Mesendoderm (in vitro differentiated cells): ENCODE data around the gene SLC51B.
"Not testable (repeated sequence)": the region's sequence is repeated elsewhere in the genome, so short reads cannot be mapped to it uniquely, and the experiment has no call there.

Experiments
- DNase-seq: peaks from one replicate; pipeline ENCODE4 v3.0.0; 2013
- H2AK5ac ChIP-seq: 2 replicates; pipeline ENCODE4 v1.6.1; 2013; ENCODE audit warnings: low read length, inconsistent platforms
- H2BK120ac ChIP-seq: 2 replicates; pipeline ENCODE4 v1.6.1; 2013; ENCODE audit warnings: low read depth, mild to moderate bottlenecking, low read length, moderate library complexity, mixed read lengths
- H2BK15ac ChIP-seq: replicated peaks from 2 replicates; pipeline ENCODE4 v1.6.1; 2013; ENCODE audit warnings: low read depth, mild to moderate bottlenecking, moderate library complexity
- H2BK5ac ChIP-seq: 2 replicates; pipeline ENCODE4 v1.6.1; 2013; ENCODE audit warnings: low read length, inconsistent platforms
- H3K18ac ChIP-seq: 2 replicates; pipeline ENCODE4 v1.6.1; 2013; ENCODE audit warnings: mild to moderate bottlenecking, low read length, mixed read lengths
- H3K23ac ChIP-seq: one replicate; pipeline ENCODE4 v1.6.1; 2013; ENCODE audit warnings: low read length
- H3K27ac ChIP-seq: 2 replicates; pipeline ENCODE4 v1.5.1; 2013; ENCODE audit warnings: low read depth, mild to moderate bottlenecking, inconsistent platforms, low read length, moderate library complexity
- H3K27me3 ChIP-seq: 2 replicates; pipeline ENCODE4 v1.6.1; 2013; ENCODE audit warnings: low read length, control low read depth, mild to moderate bottlenecking, inconsistent platforms; ENCODE audit not compliant: insufficient read depth, poor library complexity
- H3K36me3 ChIP-seq: 2 replicates; pipeline ENCODE4 v1.6.1; 2013; ENCODE audit warnings: low read length, inconsistent platforms; ENCODE audit not compliant: control insufficient read depth, insufficient read depth
- H3K4ac ChIP-seq: one replicate; pipeline ENCODE4 v1.6.1; 2013; ENCODE audit warnings: low read depth, mild to moderate bottlenecking, low read length, moderate library complexity
- H3K4me1 ChIP-seq: 2 replicates; pipeline ENCODE4 v1.6.1; 2013; ENCODE audit warnings: low read depth, low read length, inconsistent platforms; ENCODE audit not compliant: control insufficient read depth
- H3K4me2 ChIP-seq: 2 replicates; pipeline ENCODE4 v1.6.1; 2013; ENCODE audit warnings: low read length
- H3K4me3 ChIP-seq: 2 replicates; pipeline ENCODE4 v1.5.1; 2013; ENCODE audit warnings: mild to moderate bottlenecking, low read length
- H3K56ac ChIP-seq: one replicate; pipeline ENCODE4 v1.6.1; 2013; ENCODE audit warnings: low read length
- H3K79me1 ChIP-seq: 2 replicates; pipeline ENCODE4 v1.6.1; 2013; ENCODE audit warnings: low read length, inconsistent platforms
- H3K79me2 ChIP-seq: 2 replicates; pipeline ENCODE4 v1.6.1; 2013; ENCODE audit warnings: mild to moderate bottlenecking, low read length; ENCODE audit not compliant: control insufficient read depth, insufficient read depth
- H3K9ac ChIP-seq: 2 replicates; pipeline ENCODE4 v1.6.1; 2013; ENCODE audit warnings: low read length, inconsistent platforms
- H4K5ac ChIP-seq: one replicate; pipeline ENCODE4 v1.6.1; 2013; ENCODE audit warnings: low read length
- H4K8ac ChIP-seq: one replicate; pipeline ENCODE4 v1.6.1; 2013; ENCODE audit warnings: low read depth, mild to moderate bottlenecking, control low read depth, low read length, moderate library complexity
- WGBS: extraction: QIAGEN DNeasy Blood & Tissue Kit; methylation state at CpG from one replicate; pipeline ENCODE4 v1.1.7; 2013; ENCODE audit warnings: low lambda C conversion rate, missing lambda C conversion rate; ENCODE audit not compliant: insufficient coverage; ENCODE audit errors: extremely low coverage; 5-methylcytosine and 5-hydroxymethylcytosine counted together

SLC51B gene

GRCh38 chr15:65008983-65009382, 36.2 kb upstream of the SLC51B start:
- Histone ChIP-seq H3K9ac (no peak overlapping the region), H3K27ac (no peak overlapping the region), H3K18ac (no peak overlapping the region), H3K4me2 (no peak overlapping the region), H2AK5ac (no peak overlapping the region), H4K5ac (no peak overlapping the region), H3K27me3 (no peaks in the 10 kb centered on the region), H3K4me1 (no peaks in the 10 kb centered on the region), H2BK120ac (no peak overlapping the region), H3K36me3 (peaks cover 4% of the 10 kb centered on the region), H4K8ac (no peak overlapping the region), H3K4ac (no peak overlapping the region), H2BK15ac (no peak overlapping the region), H3K79me2 (no peaks in the 10 kb centered on the region), H3K79me1 (no peaks in the 10 kb centered on the region), H3K56ac (no peak overlapping the region), H3K23ac (no peak overlapping the region), H3K4me3 (no peak overlapping the region), H2BK5ac (no peak overlapping the region)
- peak; percentile 36 for DNase-seq
- WGBS, result no CpG with 5 or more reads among the region's 2 CpGs

- H2BK120ac ChIP-seq, H2AK5ac ChIP-seq, H3K9ac ChIP-seq, H3K56ac ChIP-seq, H4K8ac ChIP-seq, H2BK5ac ChIP-seq, H3K4me3 ChIP-seq, H3K4ac ChIP-seq, H3K4me2 ChIP-seq, H3K79me2 ChIP-seq, DNase-seq, H3K18ac ChIP-seq, H2BK15ac ChIP-seq, H3K27me3 ChIP-seq, H3K36me3 ChIP-seq, H3K79me1 ChIP-seq, H3K23ac ChIP-seq, H3K27ac ChIP-seq, H3K4me1 ChIP-seq, H4K5ac ChIP-seq: not testable (repeated sequence)
- no CpG with 5 or more reads among the region's 4 CpGs for WGBS
These were observed 34.0 kb upstream of the SLC51B start for GRCh38 chr15:65011198-65011597.

- Histone ChIP-seq H3K36me3 (peaks cover 2% of the 10 kb centered on the region), H3K4me1 (no peaks in the 10 kb centered on the region), H3K23ac (no peak overlapping the region), H2AK5ac (no peak overlapping the region), H2BK5ac (no peak overlapping the region), H2BK15ac (no peak overlapping the region), H3K79me1 (no peaks in the 10 kb centered on the region), H3K9ac (no peak overlapping the region), H3K27ac (no peak overlapping the region), H3K18ac (no peak overlapping the region), H3K79me2 (no peaks in the 10 kb centered on the region), H3K4ac (no peak overlapping the region), H4K5ac (no peak overlapping the region), H3K56ac (no peak overlapping the region), H2BK120ac (no peak overlapping the region), H3K27me3 (no peaks in the 10 kb centered on the region), H3K4me3 (no peak overlapping the region), H3K4me2 (no peak overlapping the region), H4K8ac (no peak overlapping the region)
- peak; percentile 25 for DNase-seq
- WGBS, result no CpG with 5 or more reads among the region's 1 CpG
These were observed 24.8 kb upstream of the SLC51B start for GRCh38 chr15:65020419-65020818.

- Histone ChIP-seq H2BK15ac (no peak overlapping the region), H3K4me2 (no peak overlapping the region), H3K79me2 (no peaks in the 10 kb centered on the region), H3K36me3 (peaks cover 2% of the 10 kb centered on the region), H4K5ac (no peak overlapping the region), H2BK120ac (no peak overlapping the region), H3K56ac (no peak overlapping the region), H2AK5ac (no peak overlapping the region), H3K4me3 (no peak overlapping the region), H3K4me1 (no peaks in the 10 kb centered on the region), H3K79me1 (no peaks in the 10 kb centered on the region), H3K27me3 (no peaks in the 10 kb centered on the region), H2BK5ac (no peak overlapping the region), H4K8ac (no peak overlapping the region), H3K4ac (no peak overlapping the region), H3K23ac (no peak overlapping the region), H3K18ac (no peak overlapping the region), H3K27ac (no peak overlapping the region), H3K9ac (no peak overlapping the region)
- DNase-seq, result no peak
These were observed 23.7 kb upstream of the SLC51B start for GRCh38 chr15:65021488-65021887.

- Histone ChIP-seq H3K79me1 (peaks cover 6% of the 10 kb centered on the region), H2BK5ac (no peak overlapping the region), H3K4me3 (no peak overlapping the region), H2AK5ac (no peak overlapping the region), H2BK15ac (no peak overlapping the region), H3K4me1 (peaks cover 5% of the 10 kb centered on the region), H3K56ac (no peak overlapping the region), H3K27ac (no peak overlapping the region), H4K5ac (no peak overlapping the region), H3K4ac (no peak overlapping the region), H3K79me2 (peaks cover 6% of the 10 kb centered on the region), H3K23ac (no peak overlapping the region), H3K4me2 (no peak overlapping the region), H3K9ac (no peak overlapping the region), H3K36me3 (no peaks in the 10 kb centered on the region), H3K27me3 (no peaks in the 10 kb centered on the region), H4K8ac (no peak overlapping the region), H2BK120ac (no peak overlapping the region), H3K18ac (no peak overlapping the region)
- no CpG with 5 or more reads among the region's 6 CpGs for WGBS
- no peak for DNase-seq
These were observed 18.4 kb upstream of the SLC51B start for GRCh38 chr15:65026756-65027155.

- Histone ChIP-seq H3K23ac (no peak overlapping the region), H3K9ac (no peak overlapping the region), H3K4ac (no peak overlapping the region), H3K4me2 (no peak overlapping the region), H3K36me3 (no peaks in the 10 kb centered on the region), H3K79me1 (peaks cover 6% of the 10 kb centered on the region), H3K18ac (no peak overlapping the region), H4K5ac (no peak overlapping the region), H3K79me2 (peaks cover 6% of the 10 kb centered on the region), H3K4me1 (peaks cover 5% of the 10 kb centered on the region), H2AK5ac (no peak overlapping the region), H3K27me3 (no peaks in the 10 kb centered on the region), H3K27ac (no peak overlapping the region), H2BK15ac (no peak overlapping the region), H2BK120ac (no peak overlapping the region), H3K4me3 (no peak overlapping the region), H4K8ac (no peak overlapping the region), H2BK5ac (no peak overlapping the region), H3K56ac (no peak overlapping the region)
- no peak for DNase-seq
- no CpG with 5 or more reads among the region's 1 CpG for WGBS
These were observed 17.6 kb upstream of the SLC51B start for GRCh38 chr15:65027593-65027992.
